Parathyroid adenoma (tissue), 2 donors: ENCODE results near the gene MRPL10.

Source experiments
- H2AFZ ChIP-seq: fragments of 300-600 bp; sonication (generic); one replicate; pipeline ENCODE4 v1.7.0; 2017; ENCODE audit warnings: antibody characterized with exemption, mild to moderate bottlenecking
- H3K27ac ChIP-seq: fragments of 300-600 bp; sonication (generic); one replicate; pipeline ENCODE4 v1.7.0; 2017
- H3K27me3 ChIP-seq: fragments of 300-600 bp; sonication (generic); one replicate; pipeline ENCODE4 v1.7.0; 2017; ENCODE audit warnings: low read length; ENCODE audit not compliant: control insufficient read depth, insufficient read depth
- H3K36me3 ChIP-seq: fragments of 300-600 bp; sonication (generic); one replicate; pipeline ENCODE4 v1.7.0; 2017; ENCODE audit warnings: low read length; ENCODE audit not compliant: control insufficient read depth, insufficient read depth
- H3K4me1 ChIP-seq: fragments of 300-600 bp; sonication (generic); one replicate; pipeline ENCODE4 v1.7.0; 2017; ENCODE audit warnings: control low read depth
- H3K4me2 ChIP-seq: fragments of 300-600 bp; sonication (generic); one replicate; pipeline ENCODE4 v1.7.0; 2017; ENCODE audit warnings: low read length
- H3K4me3 ChIP-seq: fragments of 300-600 bp; sonication (generic); one replicate; pipeline ENCODE4 v1.7.0; 2017; ENCODE audit warnings: low read depth, low read length
- H3K79me2 ChIP-seq: fragments of 300-600 bp; sonication (generic); one replicate; pipeline ENCODE4 v1.7.0; 2017; ENCODE audit warnings: control low read depth
- H3K9ac ChIP-seq: fragments of 300-600 bp; sonication (generic); one replicate; pipeline ENCODE4 v1.7.0; 2017; ENCODE audit warnings: mild to moderate bottlenecking
- H3K9me3 ChIP-seq: fragments of 300-600 bp; sonication (generic); one replicate; pipeline ENCODE4 v1.7.0; 2017; ENCODE audit warnings: low read length; ENCODE audit not compliant: control insufficient read depth
- TF ChIP-seq, protein P1 (sequence below): fragments of 300-600 bp; sonication (generic); IDR thresholded peaks from one replicate; pipeline ENCODE4 v1.7.0; 2017; ENCODE audit warnings: antibody characterized with exemption, mild to moderate bottlenecking
- donor health status: primary hyperparathyroidism.

MRPL10 gene

DNA sequence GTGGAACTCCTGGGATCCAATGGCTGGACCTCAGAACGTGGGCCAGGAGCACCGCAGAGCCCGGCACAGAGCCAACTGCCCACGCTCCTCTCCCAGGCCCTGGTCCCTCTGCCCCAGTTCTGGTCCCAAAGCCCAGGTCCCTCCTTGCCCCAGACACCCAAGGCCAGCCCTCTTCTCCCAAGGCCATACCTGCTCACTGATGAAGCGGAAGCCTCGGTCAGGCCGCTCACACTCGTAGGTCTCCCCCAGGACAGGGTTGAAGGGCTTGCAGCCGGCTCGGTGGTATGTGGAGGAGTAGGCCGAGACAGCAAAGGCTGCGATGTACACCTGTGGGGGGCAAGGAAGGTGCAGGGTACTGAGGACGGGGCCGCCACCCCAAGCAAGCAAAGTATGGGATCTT is 18.3 kb downstream of the MRPL10 start:
- no peaks in the 10 kb centered on the region for H3K9me3 ChIP-seq
- TF ChIP-seq, protein P1, sequence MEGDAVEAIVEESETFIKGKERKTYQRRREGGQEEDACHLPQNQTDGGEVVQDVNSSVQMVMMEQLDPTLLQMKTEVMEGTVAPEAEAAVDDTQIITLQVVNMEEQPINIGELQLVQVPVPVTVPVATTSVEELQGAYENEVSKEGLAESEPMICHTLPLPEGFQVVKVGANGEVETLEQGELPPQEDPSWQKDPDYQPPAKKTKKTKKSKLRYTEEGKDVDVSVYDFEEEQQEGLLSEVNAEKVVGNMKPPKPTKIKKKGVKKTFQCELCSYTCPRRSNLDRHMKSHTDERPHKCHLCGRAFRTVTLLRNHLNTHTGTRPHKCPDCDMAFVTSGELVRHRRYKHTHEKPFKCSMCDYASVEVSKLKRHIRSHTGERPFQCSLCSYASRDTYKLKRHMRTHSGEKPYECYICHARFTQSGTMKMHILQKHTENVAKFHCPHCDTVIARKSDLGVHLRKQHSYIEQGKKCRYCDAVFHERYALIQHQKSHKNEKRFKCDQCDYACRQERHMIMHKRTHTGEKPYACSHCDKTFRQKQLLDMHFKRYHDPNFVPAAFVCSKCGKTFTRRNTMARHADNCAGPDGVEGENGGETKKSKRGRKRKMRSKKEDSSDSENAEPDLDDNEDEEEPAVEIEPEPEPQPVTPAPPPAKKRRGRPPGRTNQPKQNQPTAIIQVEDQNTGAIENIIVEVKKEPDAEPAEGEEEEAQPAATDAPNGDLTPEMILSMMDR = no peak
- no peaks in the 10 kb centered on the region for H3K27me3 ChIP-seq
- no peak overlapping the region for H3K4me3 ChIP-seq
- H3K4me2 ChIP-seq = no peak overlapping the region
- peaks cover 5% of the 10 kb centered on the region for H3K4me1 ChIP-seq
- no peak overlapping the region for H3K27ac ChIP-seq
- H3K9ac ChIP-seq = no peak overlapping the region
- no peaks in the 10 kb centered on the region for H3K36me3 ChIP-seq
- no peak overlapping the region for H2AFZ ChIP-seq
- H3K79me2 ChIP-seq = no peaks in the 10 kb centered on the region

GRCh38 chr17:47812146-47812920 is 19.0 kb downstream of the MRPL10 start:
- no peak overlapping the region for H3K4me2 ChIP-seq
- no peaks in the 10 kb centered on the region for H3K79me2 ChIP-seq
- H3K9me3 ChIP-seq = no peaks in the 10 kb centered on the region
- H3K36me3 ChIP-seq = no peaks in the 10 kb centered on the region
- H3K4me1 ChIP-seq = peaks cover 5% of the 10 kb centered on the region
- no peak overlapping the region for H3K27ac ChIP-seq
- no peak overlapping the region for H2AFZ ChIP-seq
- no peak overlapping the region for H3K4me3 ChIP-seq
- no peaks in the 10 kb centered on the region for H3K27me3 ChIP-seq
- TF ChIP-seq, protein P1 = no peak
- H3K9ac ChIP-seq = no peak overlapping the region

DNA sequence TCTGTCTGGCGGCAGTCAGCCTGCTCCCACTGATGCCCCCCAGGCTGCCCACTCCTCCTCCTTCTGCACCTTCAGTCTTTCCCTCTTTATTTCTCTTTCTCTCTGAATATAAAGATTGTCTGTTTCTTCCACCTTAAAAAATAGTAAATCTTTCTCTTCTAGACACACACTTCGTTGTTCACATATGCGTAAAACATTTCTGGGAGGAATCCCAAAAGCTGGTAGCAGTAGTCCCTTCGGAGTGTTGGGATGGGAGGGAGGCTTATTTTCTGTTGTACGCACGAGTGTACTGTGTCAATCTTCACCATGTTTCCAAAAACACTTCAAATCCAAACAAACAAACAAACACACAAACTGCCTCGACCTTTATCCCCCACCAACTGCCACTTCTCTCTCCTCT is 19.6 kb downstream of the MRPL10 start:
- Histone ChIP-seq H3K27ac (no peak overlapping the region), H3K9me3 (no peaks in the 10 kb centered on the region), H3K36me3 (no peaks in the 10 kb centered on the region), H3K79me2 (no peaks in the 10 kb centered on the region), H3K9ac (no peak overlapping the region), H3K4me1 (peaks cover 5% of the 10 kb centered on the region), H3K4me3 (no peak overlapping the region), H3K27me3 (no peaks in the 10 kb centered on the region), H3K4me2 (no peak overlapping the region), H2AFZ (no peak overlapping the region)
- TF ChIP-seq, protein P1 = no peak

- no peaks in the 10 kb centered on the region for H3K27me3 ChIP-seq
- H3K4me2 ChIP-seq = no peak overlapping the region
- H3K9me3 ChIP-seq = no peaks in the 10 kb centered on the region
- no peak overlapping the region for H2AFZ ChIP-seq
- H3K79me2 ChIP-seq = no peaks in the 10 kb centered on the region
- H3K27ac ChIP-seq = no peak overlapping the region
- H3K36me3 ChIP-seq = no peaks in the 10 kb centered on the region
- no peak overlapping the region for H3K4me3 ChIP-seq
- TF ChIP-seq, protein P1 = no peak
- no peak overlapping the region for H3K9ac ChIP-seq
- peaks cover 5% of the 10 kb centered on the region for H3K4me1 ChIP-seq
Measured at GRCh38 chr17:47810901-47811635, 20.3 kb downstream of the MRPL10 start.
